Vagina (tissue), 2 donors: Measurements from ENCODE around the gene KANSL3.

Source experiments
- CTCF ChIP-seq, 3 experiments: fragments of 450-650 bp in 2 of 3; fragments of 200-600 bp in 1 of 3; sonication (generic) in 1 of 3; IDR thresholded peaks; one replicate each; pipeline ENCODE4 v1.5.1; 2017 to 2019; ENCODE audit warnings: antibody characterized with exemption in 3 of 3, mild to moderate bottlenecking in 2 of 3, moderate library complexity in 2 of 3
- POLR2AphosphoS5 ChIP-seq, 2 donors: sonication (generic); formaldehyde crosslinking; IDR thresholded peaks; one replicate each; pipeline ENCODE4 v1.9.0; 2017; ENCODE audit warnings: antibody characterized with exemption in 2 of 2, mild to moderate bottlenecking in 2 of 2, low read depth in 1 of 2; ENCODE audit not compliant: insufficient read depth in 1 of 2

DNA sequence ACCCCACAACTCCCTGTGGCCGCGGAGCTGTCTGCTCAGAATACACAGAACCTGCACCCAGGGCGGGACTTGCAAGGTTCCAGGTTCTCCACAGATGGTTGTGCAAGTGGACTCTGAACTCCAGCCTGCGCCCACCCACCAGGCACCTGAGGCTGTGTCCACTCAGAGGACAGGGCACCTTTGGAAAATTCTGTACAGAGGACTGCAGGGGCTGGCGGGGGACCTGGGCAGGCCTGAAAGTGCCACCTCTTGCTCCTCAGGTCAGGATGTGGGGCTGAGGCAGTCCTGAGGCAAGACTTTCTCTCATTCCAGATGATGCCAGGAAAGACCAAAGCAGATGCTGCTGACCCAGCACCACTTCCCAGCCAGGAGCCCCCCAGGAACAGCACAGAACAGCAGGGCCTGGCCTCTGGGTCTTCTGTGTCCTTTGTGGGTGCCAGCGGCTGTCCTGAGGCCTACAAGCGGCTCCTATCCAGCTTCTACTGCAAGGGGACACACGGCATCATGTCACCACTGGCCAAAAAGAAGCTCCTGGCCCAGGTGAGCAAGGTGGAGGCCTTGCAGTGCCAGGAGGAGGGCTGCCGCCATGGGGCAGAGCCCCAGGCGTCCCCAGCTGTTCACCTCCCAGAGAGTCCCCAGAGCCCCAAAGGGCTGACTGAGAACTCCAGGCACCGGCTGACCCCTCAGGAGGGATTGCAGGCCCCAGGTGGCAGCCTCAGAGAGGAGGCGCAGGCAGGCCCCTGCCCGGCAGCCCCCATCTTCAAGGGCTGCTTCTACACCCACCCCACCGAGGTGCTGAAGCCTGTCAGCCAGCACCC, 87.1 kb downstream of the KANSL3 start:
- no peak for TF ChIP-seq CTCF (IDR thresholded peaks at IDR 0.05)
- TF ChIP-seq POLR2AphosphoS5 (IDR thresholded peaks at IDR 0.05; ENCODE audit: insufficient read depth in 1 of 2, low read depth in 1 of 2) = no peak
